ENCODE measurements around the gene XIAP. TPM values are rescaled to one million over a fixed set of nuclear protein-coding genes. Genes with fewer than 3 reads are reported as not detected.

Gene XIAP
- total and polyA plus RNA-seq, 2 experiments from 2014 or later = 13.7 to 36.1 TPM

DNA sequence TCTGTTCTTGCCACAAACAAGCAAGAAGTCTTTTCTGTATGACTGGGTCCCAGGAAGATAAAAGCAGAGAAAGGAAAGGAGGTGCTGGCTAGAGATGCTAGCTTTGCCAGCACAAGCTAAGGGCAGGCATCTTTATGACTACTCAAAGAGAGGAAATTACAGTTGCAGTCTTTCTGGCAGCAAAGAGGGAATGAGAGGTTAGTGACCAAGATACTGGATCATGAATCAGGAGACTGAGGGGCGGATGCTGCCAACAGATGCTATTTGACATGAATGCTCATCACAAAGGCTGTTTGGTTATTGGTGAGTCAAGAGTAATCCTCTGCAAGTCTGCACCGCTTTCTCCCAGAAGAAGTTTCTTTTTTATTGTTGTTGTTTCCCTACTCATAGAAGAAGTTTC lies 5.5 kb upstream of the XIAP start:
- H3K36me3 ChIP-seq (replicated peaks; ENCODE audit: insufficient read depth, low read depth) = no peaks in the 10 kb centered on the region
- H3K27me3 ChIP-seq = no peaks in the 10 kb centered on the region
- no peaks in the 10 kb centered on the region for H3K9me3 ChIP-seq (ENCODE audit: low read depth)
- 85% methylated on average over 2 of the region's 2 CpGs for WGBS (ENCODE audit: low lambda C conversion rate, missing lambda C conversion rate)
- no peak overlapping the region for H3K4me3 ChIP-seq
- no peaks in the 10 kb centered on the region for H3K9me2 ChIP-seq (replicated peaks; ENCODE audit: insufficient read depth)
- no peak for DNase-seq (ENCODE audit: low spot score)
- H2AFZ ChIP-seq = no peak overlapping the region
- no peaks in the 10 kb centered on the region for H3K79me2 ChIP-seq
- no peak overlapping the region for H3K27ac ChIP-seq
- no peak overlapping the region for H3K4me2 ChIP-seq
- H4K20me1 ChIP-seq (ENCODE audit: insufficient read depth, poor library complexity, severe bottlenecking) = no peaks in the 10 kb centered on the region
- TF ChIP-seq EZH2 (IDR thresholded peaks at IDR 0.05; ENCODE audit: borderline replicate concordance) = no peak
- TF ChIP-seq EZH2phosphoT487 (IDR thresholded peaks at IDR 0.05; ENCODE audit: low read depth, severe bottlenecking, unreplicated experiment) = no peak
- TF ChIP-seq, protein P1, sequence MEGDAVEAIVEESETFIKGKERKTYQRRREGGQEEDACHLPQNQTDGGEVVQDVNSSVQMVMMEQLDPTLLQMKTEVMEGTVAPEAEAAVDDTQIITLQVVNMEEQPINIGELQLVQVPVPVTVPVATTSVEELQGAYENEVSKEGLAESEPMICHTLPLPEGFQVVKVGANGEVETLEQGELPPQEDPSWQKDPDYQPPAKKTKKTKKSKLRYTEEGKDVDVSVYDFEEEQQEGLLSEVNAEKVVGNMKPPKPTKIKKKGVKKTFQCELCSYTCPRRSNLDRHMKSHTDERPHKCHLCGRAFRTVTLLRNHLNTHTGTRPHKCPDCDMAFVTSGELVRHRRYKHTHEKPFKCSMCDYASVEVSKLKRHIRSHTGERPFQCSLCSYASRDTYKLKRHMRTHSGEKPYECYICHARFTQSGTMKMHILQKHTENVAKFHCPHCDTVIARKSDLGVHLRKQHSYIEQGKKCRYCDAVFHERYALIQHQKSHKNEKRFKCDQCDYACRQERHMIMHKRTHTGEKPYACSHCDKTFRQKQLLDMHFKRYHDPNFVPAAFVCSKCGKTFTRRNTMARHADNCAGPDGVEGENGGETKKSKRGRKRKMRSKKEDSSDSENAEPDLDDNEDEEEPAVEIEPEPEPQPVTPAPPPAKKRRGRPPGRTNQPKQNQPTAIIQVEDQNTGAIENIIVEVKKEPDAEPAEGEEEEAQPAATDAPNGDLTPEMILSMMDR (IDR thresholded peaks at IDR 0.05; ENCODE audit: poor library complexity) = no peak
- H3K4me1 ChIP-seq (ENCODE audit: insufficient read depth) = peaks cover 4% of the 10 kb centered on the region

DNA sequence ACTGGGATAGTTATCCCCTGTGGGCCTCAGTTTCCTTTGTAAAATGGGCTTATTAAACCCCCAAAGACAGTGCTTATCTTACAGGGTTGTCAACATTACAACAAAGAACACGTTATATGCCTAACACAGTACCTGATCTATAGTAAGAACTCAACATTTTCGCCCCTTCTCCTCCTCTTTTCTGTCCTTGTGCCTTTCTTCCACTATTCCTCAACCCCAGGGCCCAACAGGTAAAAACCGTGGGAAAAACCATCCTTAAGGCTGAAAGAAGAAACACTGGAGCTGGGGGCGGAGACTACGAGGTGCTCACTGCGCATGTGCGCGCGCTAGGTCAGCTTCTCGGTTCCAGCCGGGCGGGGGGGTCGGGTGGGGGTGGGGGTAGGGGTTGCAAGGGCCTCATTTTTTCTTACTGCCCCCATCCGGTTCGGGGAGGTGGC lies 426 bp upstream of the XIAP start:
- no peak for DNase-seq (ENCODE audit: low spot score)
- Histone ChIP-seq H3K4me3 (peak overlapping the region; percentile 44), H3K79me2 (peaks cover 35% of the 10 kb centered on the region)

DNA sequence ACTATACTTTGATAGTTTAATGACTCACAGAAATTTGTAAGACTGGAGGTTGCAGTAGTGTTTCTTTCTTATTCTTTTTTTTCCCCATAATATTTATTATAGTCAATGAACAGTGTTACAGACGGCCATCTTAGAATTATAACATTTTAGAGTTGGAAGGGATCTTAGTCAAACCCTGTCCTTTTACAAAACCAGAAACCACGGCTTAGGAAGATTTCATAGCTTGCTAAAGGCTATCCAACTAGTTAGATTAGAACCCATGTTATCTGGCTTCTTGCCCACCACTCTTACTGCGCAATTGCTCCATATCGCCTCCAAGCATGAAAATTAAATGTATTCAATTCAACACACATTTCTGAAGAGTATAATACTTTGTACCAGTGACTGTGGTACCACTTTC lies 1.1 kb downstream of the XIAP start:
- DNase-seq (ENCODE audit: low spot score) = peak; percentile 32
- Histone ChIP-seq H4K20me1 (ENCODE audit: insufficient read depth, poor library complexity, severe bottlenecking) (no peaks in the 10 kb centered on the region), H3K4me2 (peak overlapping the region; percentile 75), H3K27me3 (no peaks in the 10 kb centered on the region), H3K4me1 (ENCODE audit: insufficient read depth) (peaks cover 4% of the 10 kb centered on the region), H3K9me2 (replicated peaks; ENCODE audit: insufficient read depth) (no peaks in the 10 kb centered on the region), H3K79me2 (peaks cover 45% of the 10 kb centered on the region), H2AFZ (no peak overlapping the region), H3K36me3 (replicated peaks; ENCODE audit: insufficient read depth, low read depth) (no peaks in the 10 kb centered on the region), H3K4me3 (peak overlapping the region; percentile 44), H3K9me3 (ENCODE audit: low read depth) (no peaks in the 10 kb centered on the region), H3K27ac (peak overlapping the region; percentile 96)
- TF ChIP-seq EZH2phosphoT487 (IDR thresholded peaks at IDR 0.05; ENCODE audit: low read depth, severe bottlenecking, unreplicated experiment) (no peak), EZH2 (IDR thresholded peaks at IDR 0.05; ENCODE audit: borderline replicate concordance) (no peak)
- TF ChIP-seq, protein P1 (IDR thresholded peaks at IDR 0.05; ENCODE audit: poor library complexity) = no peak
- 44% methylated on average over 4 of the region's 4 CpGs for WGBS (ENCODE audit: low lambda C conversion rate, missing lambda C conversion rate)

More for the DNA sequence above, 426 bp upstream of the XIAP start:
- Histone ChIP-seq H3K9me2 (replicated peaks; ENCODE audit: insufficient read depth) (no peaks in the 10 kb centered on the region), H3K4me1 (ENCODE audit: insufficient read depth) (peaks cover 4% of the 10 kb centered on the region), H3K4me2 (peak overlapping the region; percentile 75), H3K27me3 (no peaks in the 10 kb centered on the region), H3K36me3 (replicated peaks; ENCODE audit: insufficient read depth, low read depth) (no peaks in the 10 kb centered on the region), H3K27ac (peak overlapping the region; percentile 96), H2AFZ (peak overlapping the region; percentile 49), H3K9me3 (ENCODE audit: low read depth) (no peaks in the 10 kb centered on the region), H4K20me1 (ENCODE audit: insufficient read depth, poor library complexity, severe bottlenecking) (no peaks in the 10 kb centered on the region)
- WGBS (ENCODE audit: low lambda C conversion rate, missing lambda C conversion rate) = 28% methylated on average over 6 of the region's 15 CpGs
- TF ChIP-seq EZH2phosphoT487 (IDR thresholded peaks at IDR 0.05; ENCODE audit: low read depth, severe bottlenecking, unreplicated experiment) (no peak), EZH2 (IDR thresholded peaks at IDR 0.05; ENCODE audit: borderline replicate concordance) (no peak)
- TF ChIP-seq, protein P1 (IDR thresholded peaks at IDR 0.05; ENCODE audit: poor library complexity) = no peak

All from hepatocyte (in vitro differentiated cells).